HFFc6 (cell line): Measurements from ENCODE around the gene DR1. TPM values are rescaled to one million over a fixed set of nuclear protein-coding genes. Genes with fewer than 3 reads are reported as not detected.
A peak's percentile ranks its signal among the peaks of the same experiment; 100 is the strongest.

Source experiments
- DNase-seq: peaks from one replicate; pipeline ENCODE4 v3.0.0-alpha.2; 2018
- H3K27ac Mint-ChIP-seq: 2 replicates; pipeline ENCODE4 v1.8.0; 2020; ENCODE audit warnings: mild to moderate bottlenecking, mixed read lengths
- H3K27me3 Mint-ChIP-seq: 2 replicates; pipeline ENCODE4 v1.8.0; 2021; ENCODE audit warnings: mild to moderate bottlenecking, moderate library complexity, mixed read lengths; ENCODE audit not compliant: insufficient read depth
- H3K36me3 Mint-ChIP-seq: 2 replicates; pipeline ENCODE4 v1.8.0; 2021; ENCODE audit warnings: low read depth, mixed read lengths
- H3K4me1 Mint-ChIP-seq: 2 replicates; pipeline ENCODE4 v1.8.0; 2020; ENCODE audit warnings: low read depth, mixed read lengths
- H3K4me3 Mint-ChIP-seq: 2 replicates; pipeline ENCODE4 v1.8.0; 2020; ENCODE audit warnings: mild to moderate bottlenecking, moderate library complexity, mixed read lengths
- H3K9me3 Mint-ChIP-seq: 2 replicates; pipeline ENCODE4 v1.8.0; 2020; ENCODE audit warnings: mild to moderate bottlenecking, mixed read lengths
- CTCF ChIP-seq: fragments of 200-600 bp; sonication (generic); IDR thresholded peaks from 2 replicates; pipeline ENCODE4 v1.5.0; 2021; ENCODE audit warnings: antibody characterized with exemption, mild to moderate bottlenecking
- total RNA-seq, 6 experiments: library from RNA; stranded (reverse); fragmentation: NEBNext Ultra II Directional; extraction: Animal tissue kit (Norgen Biotek cat#: 25700); gene quantifications; 2 replicates in 1 of 6; 3 replicates in 5 of 6; pipeline ENCODE4 v1.2.3, GENCODE V29; 2021

The DR1 gene
- total RNA-seq, 6 experiments from 2014 or later, result 76.8 to 90.8 (median 83.1) TPM

- no peaks in the 10 kb centered on the region for H3K27me3 Mint-ChIP-seq
- no peaks in the 10 kb centered on the region for H3K9me3 Mint-ChIP-seq
- no peak for TF ChIP-seq CTCF
- DNase-seq, result no peak
- peaks cover 40% of the 10 kb centered on the region for H3K4me1 Mint-ChIP-seq
- H3K27ac Mint-ChIP-seq, result no peak overlapping the region
- 0 out of 2 replicates have a peak, but pooled peaks cover 6% of the 10 kb centered on the region for H3K36me3 Mint-ChIP-seq
- H3K4me3 Mint-ChIP-seq, result no peak overlapping the region
Observed at GRCh38 chr1:93340090-93340489, 5.6 kb upstream of the DR1 start.

- Mint-ChIP-seq H3K4me1 (peaks cover 12% of the 10 kb centered on the region), H3K36me3 (peaks cover 27% of the 10 kb centered on the region), H3K9me3 (no peaks in the 10 kb centered on the region), H3K27me3 (no peaks in the 10 kb centered on the region; the same call in 1 of the 2 replicates), H3K4me3 (no peak overlapping the region), H3K27ac (no peak overlapping the region)
- no peak for DNase-seq
- TF ChIP-seq CTCF, result no peak
Observed at GRCh38 chr1:93344484-93344883, 1.2 kb upstream of the DR1 start.

GRCh38 chr1:93344886-93345632 is 648 bp upstream of the DR1 start:
- peaks cover 33% of the 10 kb centered on the region for H3K36me3 Mint-ChIP-seq
- H3K27ac Mint-ChIP-seq, result peak overlapping the region; percentile 95
- no peaks in the 10 kb centered on the region for H3K9me3 Mint-ChIP-seq
- H3K27me3 Mint-ChIP-seq, result no peaks in the 10 kb centered on the region; the same call in 1 of the 2 replicates
- DNase-seq, result no peak
- peaks cover 17% of the 10 kb centered on the region for H3K4me1 Mint-ChIP-seq
- H3K4me3 Mint-ChIP-seq, result peak overlapping the region; percentile 96
- TF ChIP-seq CTCF, result no peak

GRCh38 chr1:93346421-93346993 is 800 bp downstream of the DR1 start:
- no peaks in the 10 kb centered on the region for H3K9me3 Mint-ChIP-seq
- DNase-seq, result no peak

GRCh38 chr1:93347334-93347899 is 1.7 kb downstream of the DR1 start:
- DNase-seq, result no peak
- Mint-ChIP-seq H3K27ac (peak overlapping the region; percentile 95), H3K4me3 (peak overlapping the region; percentile 96), H3K27me3 (no peaks in the 10 kb centered on the region; the same call in 1 of the 2 replicates), H3K4me1 (peaks cover 30% of the 10 kb centered on the region), H3K9me3 (no peaks in the 10 kb centered on the region), H3K36me3 (peaks cover 38% of the 10 kb centered on the region)
- no peak for TF ChIP-seq CTCF

More at GRCh38 chr1:93346421-93346993, 800 bp downstream of the DR1 start:
- peak overlapping the region; percentile 96 for H3K4me3 Mint-ChIP-seq
- H3K4me1 Mint-ChIP-seq, result peaks cover 26% of the 10 kb centered on the region
- peak overlapping the region; percentile 95 for H3K27ac Mint-ChIP-seq
- no peaks in the 10 kb centered on the region; the same call in 1 of the 2 replicates for H3K27me3 Mint-ChIP-seq
- H3K36me3 Mint-ChIP-seq, result peaks cover 38% of the 10 kb centered on the region
- TF ChIP-seq CTCF, result no peak
